Measurements from ENCODE around the gene GDPD4. TPM values are rescaled to one million over a fixed set of nuclear protein-coding genes. Genes with fewer than 3 reads are reported as not detected.

Gene GDPD4
- total and polyA plus RNA-seq, 2 of the 4 experiments (the other 2 are of a cell fraction): not detected

DNA sequence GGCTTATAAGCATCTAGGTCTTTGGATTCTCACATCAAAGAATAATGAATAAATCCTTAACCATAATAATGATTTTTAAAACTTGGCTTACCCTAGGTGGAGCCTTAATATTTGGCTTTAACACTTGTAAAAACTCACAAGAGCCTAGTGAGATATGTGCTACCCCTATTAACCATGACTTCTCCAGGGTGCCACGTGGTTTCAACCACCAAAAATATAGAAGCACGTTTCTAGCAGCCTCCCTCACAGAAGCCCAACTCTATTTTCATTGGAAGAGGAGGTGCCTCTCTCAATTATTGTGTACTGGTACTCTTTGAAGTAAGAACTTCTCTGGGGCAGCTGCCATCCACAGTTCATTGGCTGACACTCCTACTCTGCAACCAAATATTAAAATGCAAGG is 46.5 kb upstream of the GDPD4 start:
- POLR2A ChIA-PET (ENCODE audit: unreplicated experiment): no interaction called here
- H3K9me3 ChIP-seq (ENCODE audit: control insufficient read depth, insufficient read depth, low read length): no peaks in the 10 kb centered on the region

More for the DNA sequence above, 46.5 kb upstream of the GDPD4 start:
- 0 out of 2 replicates have a peak, but pooled peaks cover 1% of the 10 kb centered on the region for H3K36me3 ChIP-seq (ENCODE audit: control insufficient read depth, insufficient read depth, low read length)
- H2BK5ac ChIP-seq (ENCODE audit: low read depth, low read length, poor library complexity, severe bottlenecking): no peak overlapping the region
- H2BK120ac ChIP-seq (ENCODE audit: low read depth, low read length): peak overlapping the region; percentile 10; the same call in 1 of the 2 replicates
- no peak overlapping the region for H3K56ac ChIP-seq (ENCODE audit: extremely low read depth, insufficient read depth, low read length)
- no peak overlapping the region for H3K27ac ChIP-seq (ENCODE audit: insufficient read depth, low read length)
- dilution Hi-C loops (cut with HindIII; ENCODE audit: low sequenced_read_pairs, unreplicated experiment): no loop called here
- no TSS peak for BruUV-seq (replicated peaks)
- no peak overlapping the region for H3K4me2 ChIP-seq (ENCODE audit: low read depth, low read length)
- CTCF ChIA-PET: no interaction called here
- H3K79me1 ChIP-seq (ENCODE audit: low read depth in 1 of 2, low read length in 2 of 2): no peaks in the 10 kb centered on the region
- peaks cover 4% of the 10 kb centered on the region; the same call in 1 of the 2 replicates for H3K4me1 ChIP-seq (ENCODE audit: control insufficient read depth, insufficient read depth, low read length)
- in situ Hi-C loops (cut with MboI; ENCODE audit: low sequenced_read_pairs): no loop called here
- no peak overlapping the region; the same call in 1 of the 2 replicates for H3K14ac ChIP-seq (replicated peaks; ENCODE audit: low read depth, low read length)
- H2AK5ac ChIP-seq (ENCODE audit: low read depth, low read length): no peak overlapping the region
- no peak overlapping the region for H2AFZ ChIP-seq (replicated peaks; ENCODE audit: low read length, poor library complexity)
- H3K9ac ChIP-seq (ENCODE audit: low read depth, low read length): no peak overlapping the region
- WGBS, 2 experiments (ENCODE audit: extremely low coverage in 2 of 2, insufficient read length in 1 of 2): no CpG with 5 or more reads among the region's 2 CpGs
- H4K91ac ChIP-seq (ENCODE audit: insufficient read depth, low read depth, low read length): no peak overlapping the region
- no peak overlapping the region for H3K18ac ChIP-seq (ENCODE audit: low read depth, low read length)
- no peak overlapping the region for H4K5ac ChIP-seq (ENCODE audit: low read depth, low read length)
- TF ChIP-seq MAZ (IDR thresholded peaks at IDR 0.05; ENCODE audit: borderline replicate concordance, low read depth, low read length) (no peak), CEBPB (IDR thresholded peaks at IDR 0.05; ENCODE audit: low read depth, low read length) (no peak), BHLHE40 (IDR thresholded peaks at IDR 0.05; ENCODE audit: low read depth, low read length) (no peak), RAD21 (IDR thresholded peaks at IDR 0.05; ENCODE audit: low read length) (no peak), POLR2A (IDR thresholded peaks at IDR 0.05; ENCODE audit: low read depth, low read length) (no peak), FOS (IDR thresholded peaks at IDR 0.05; ENCODE audit: low read depth, low read length) (no peak), SMC3 (IDR thresholded peaks at IDR 0.05; ENCODE audit: low read depth, low read length) (no peak), RCOR1 (IDR thresholded peaks at IDR 0.05; ENCODE audit: insufficient replicate concordance, low read length) (no peak)
- TF ChIP-seq, protein P1, sequence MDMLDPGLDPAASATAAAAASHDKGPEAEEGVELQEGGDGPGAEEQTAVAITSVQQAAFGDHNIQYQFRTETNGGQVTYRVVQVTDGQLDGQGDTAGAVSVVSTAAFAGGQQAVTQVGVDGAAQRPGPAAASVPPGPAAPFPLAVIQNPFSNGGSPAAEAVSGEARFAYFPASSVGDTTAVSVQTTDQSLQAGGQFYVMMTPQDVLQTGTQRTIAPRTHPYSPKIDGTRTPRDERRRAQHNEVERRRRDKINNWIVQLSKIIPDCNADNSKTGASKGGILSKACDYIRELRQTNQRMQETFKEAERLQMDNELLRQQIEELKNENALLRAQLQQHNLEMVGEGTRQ (IDR thresholded peaks at IDR 0.05; ENCODE audit: low read depth, low read length): no peak
- intact Hi-C loops (cut with micrococcal nuclease): no loop called here
- H4K8ac ChIP-seq (ENCODE audit: low read depth in 2 of 2, low read length in 2 of 2): no peak overlapping the region
- peaks cover 9% of the 10 kb centered on the region; the same call in 1 of the 2 replicates for H3K9me1 ChIP-seq (ENCODE audit: insufficient read depth, low read length)
- H3K27me3 ChIP-seq (ENCODE audit: control insufficient read depth, insufficient read depth, low read length): no peaks in the 10 kb centered on the region
- peak overlapping the region; percentile 69; the same call in 1 of the 2 replicates for H2BK20ac ChIP-seq (ENCODE audit: low read depth, low read length)
- DNase-seq (no peak), ATAC-seq (ENCODE audit: low read depth) (no peak)
- H2AK9ac ChIP-seq (replicated peaks; ENCODE audit: low read depth, low read length, poor library complexity): no peak overlapping the region
- no peak overlapping the region for H3K23ac ChIP-seq (ENCODE audit: low read depth, low read length)
- H3K4ac ChIP-seq (ENCODE audit: low read depth, low read length): 0 out of 2 replicates have a peak overlapping the region, but pooled peaks have one; percentile 11
- H3K4me3 ChIP-seq (ENCODE audit: insufficient read depth, low read depth, low read length): no peak overlapping the region
- H4K20me1 ChIP-seq (ENCODE audit: insufficient read depth, low read length): no peaks in the 10 kb centered on the region
- H2BK15ac ChIP-seq (ENCODE audit: low read depth, low read length): no peak overlapping the region
